CD4-positive, alpha-beta T cell treated with Interferon gamma for 1 hour (primary cell): ENCODE measurements around the gene PPP1R14D.

ENCODE experiments used
- DNase-seq: peaks from one replicate; pipeline ENCODE4 v3.0.0-alpha.2; 2020

The PPP1R14D gene

GRCh38 chr15:40815042-40815698, 13.3 kb downstream of the PPP1R14D start:
- no peak for DNase-seq

GRCh38 chr15:40812721-40813425, 15.6 kb downstream of the PPP1R14D start:
- no peak for DNase-seq

DNA sequence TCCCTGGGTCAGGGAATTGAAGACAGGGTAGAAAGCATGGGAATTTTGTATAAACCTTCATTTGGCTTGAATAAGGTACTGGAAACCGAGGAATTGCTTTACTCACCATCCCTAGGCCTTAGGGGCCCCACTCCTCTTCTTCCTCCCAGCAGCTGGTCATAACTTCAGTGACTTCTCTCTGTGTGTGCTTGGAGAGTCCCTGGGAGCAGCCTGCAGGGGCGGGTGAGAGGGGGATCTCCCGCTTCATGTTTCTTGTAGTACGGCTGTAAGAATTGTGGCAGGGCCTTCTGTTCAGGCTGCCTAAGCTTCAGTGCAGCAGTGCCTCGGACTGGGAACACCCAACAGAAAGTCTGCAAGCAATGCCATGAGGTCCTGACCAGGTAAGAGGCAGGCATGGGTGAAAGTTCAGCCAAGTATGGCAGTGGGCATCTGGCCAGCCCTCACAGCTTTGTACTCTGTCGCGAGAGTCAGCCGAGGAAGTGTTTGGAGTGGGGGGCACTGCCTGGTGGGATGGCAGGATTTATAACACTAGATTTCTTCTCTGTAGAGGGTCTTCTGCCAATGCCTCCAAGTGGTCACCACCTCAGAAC, 19.6 kb downstream of the PPP1R14D start:
- DNase-seq, result no peak

- DNase-seq, result no peak
These were observed 20.5 kb downstream of the PPP1R14D start for GRCh38 chr15:40807888-40808461.

GRCh38 chr15:40807028-40807887, 21.2 kb downstream of the PPP1R14D start, which contains the start of the genes DNAJC17 and ZFYVE19:
Gene DNAJC17, minus strand, starts transcription at chr15:40807473. Its CDS starts 27 bp downstream, at chr15:40807446.
Gene ZFYVE19, plus strand, starts transcription at chr15:40807089. Its CDS starts 501 bp downstream, at chr15:40807590.
- peak; percentile 94 for DNase-seq

DNA sequence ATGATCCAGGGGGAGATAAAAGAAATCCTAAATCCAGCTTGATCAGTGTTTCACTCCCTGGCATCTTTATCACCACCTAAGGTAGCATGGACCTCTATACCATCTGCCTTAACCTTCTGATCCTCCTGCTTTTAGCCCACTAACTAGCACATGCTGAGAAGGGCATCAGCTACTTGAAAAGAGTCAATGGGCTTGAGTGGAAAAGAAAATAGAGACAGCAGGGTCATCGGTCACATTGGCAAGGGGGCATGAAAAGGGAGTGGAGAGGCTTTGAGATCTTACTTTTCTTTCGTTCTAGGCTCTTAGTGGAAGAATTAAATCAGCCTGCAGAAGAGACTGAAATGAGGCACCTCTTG, 21.9 kb downstream of the PPP1R14D start:
- DNase-seq, result no peak

GRCh38 chr15:40803688-40804087, 24.8 kb downstream of the PPP1R14D start:
- DNase-seq, result no peak

GRCh38 chr15:40803076-40803475, 25.4 kb downstream of the PPP1R14D start:
- no peak for DNase-seq

GRCh38 chr15:40799523-40799922, 29.0 kb downstream of the PPP1R14D start:
- no peak for DNase-seq

DNA sequence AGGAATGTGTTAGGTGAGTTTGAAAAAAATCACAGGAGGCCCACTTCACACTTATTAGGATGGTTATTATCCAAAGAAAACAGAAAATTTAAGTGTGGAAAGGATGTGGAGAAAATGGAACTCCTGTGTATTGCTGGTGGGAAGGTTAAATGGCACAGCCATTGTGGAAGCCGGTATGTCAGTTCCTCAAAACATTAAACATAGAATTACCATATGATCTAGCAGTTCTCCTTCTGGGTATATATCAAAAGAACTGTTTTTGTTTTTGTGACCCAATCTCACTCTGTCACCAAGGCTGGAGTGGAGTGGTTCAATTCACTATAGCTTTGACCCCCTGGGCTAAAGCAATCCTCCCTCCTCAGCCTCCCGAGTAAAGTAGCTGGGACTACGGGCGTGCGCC, 32.0 kb downstream of the PPP1R14D start:
- no peak for DNase-seq

DNA sequence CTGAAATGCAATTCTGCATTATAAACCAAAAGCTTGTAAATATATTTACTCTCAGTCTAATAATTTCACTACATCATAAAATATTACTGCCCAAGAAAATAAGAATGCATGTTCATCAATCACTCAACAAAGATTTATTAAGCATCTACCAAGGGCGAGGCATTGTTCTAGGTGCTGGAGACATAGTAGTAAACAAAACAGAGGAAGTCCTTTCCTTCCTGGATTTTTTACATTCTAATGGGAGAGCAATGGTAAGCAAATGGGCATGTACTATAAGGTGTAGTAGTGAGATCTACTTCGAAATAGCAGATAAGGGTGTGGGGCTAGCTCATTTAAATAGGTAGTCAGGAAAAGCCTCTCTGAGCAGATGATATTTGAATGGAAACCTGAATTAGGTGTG, 32.5 kb downstream of the PPP1R14D start:
- DNase-seq, result no peak

DNA sequence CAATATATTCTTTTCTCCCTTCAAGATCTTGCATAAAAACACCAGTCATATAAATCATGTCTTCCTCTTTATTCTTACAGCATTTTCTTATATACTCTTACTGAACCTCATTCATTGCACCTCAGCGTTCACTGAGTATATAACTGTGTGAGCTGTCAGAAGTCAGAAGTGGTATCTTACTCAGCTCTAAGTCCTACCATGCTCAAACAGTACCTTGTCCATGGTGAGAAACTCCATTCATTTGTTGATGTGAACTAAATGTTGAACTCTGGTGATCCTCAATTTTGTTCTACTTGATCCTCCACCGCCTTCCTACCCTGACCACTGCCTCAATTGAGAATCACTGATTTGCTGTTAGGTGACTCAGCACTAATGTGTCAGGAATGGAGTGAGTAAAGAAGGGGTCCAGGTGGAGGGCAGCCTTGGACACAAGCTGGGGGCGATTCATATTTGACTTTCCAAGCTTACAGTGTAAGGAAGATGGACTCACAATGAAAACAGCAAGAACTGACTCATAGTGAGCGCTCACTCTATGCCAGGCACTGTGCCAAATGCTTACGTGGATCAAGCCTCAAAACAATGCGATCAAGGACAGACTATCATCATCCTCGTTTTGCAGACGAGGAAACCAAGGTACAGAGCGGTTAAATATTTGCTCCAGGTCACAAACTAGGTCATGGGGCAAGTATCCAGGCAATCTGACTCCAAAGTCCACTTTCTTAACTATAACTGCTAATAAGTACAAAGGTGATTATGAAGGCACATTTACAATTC, 35.1 kb downstream of the PPP1R14D start:
- no peak for DNase-seq

- DNase-seq, result no peak
These were observed 36.1 kb downstream of the PPP1R14D start for GRCh38 chr15:40792394-40792793.

DNA sequence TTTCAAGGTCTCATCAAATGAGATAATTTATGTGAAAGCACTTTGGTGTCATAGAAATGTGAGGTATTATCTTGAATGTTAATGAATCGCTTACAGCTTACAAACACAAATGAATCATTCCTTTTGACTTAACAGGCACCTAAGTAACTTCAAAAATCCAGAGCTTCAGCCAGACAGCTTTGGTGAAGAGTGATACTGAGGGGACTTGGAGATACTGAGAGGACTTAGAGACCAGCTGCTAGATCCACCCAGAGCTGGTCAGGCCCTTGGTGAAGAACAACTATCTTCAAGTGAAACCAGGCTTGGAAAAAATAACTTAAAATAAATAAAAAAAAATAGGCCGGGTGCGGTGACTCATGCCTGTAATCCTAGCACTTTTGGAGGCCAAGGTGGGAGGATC, 37.8 kb downstream of the PPP1R14D start:
- no peak for DNase-seq

DNA sequence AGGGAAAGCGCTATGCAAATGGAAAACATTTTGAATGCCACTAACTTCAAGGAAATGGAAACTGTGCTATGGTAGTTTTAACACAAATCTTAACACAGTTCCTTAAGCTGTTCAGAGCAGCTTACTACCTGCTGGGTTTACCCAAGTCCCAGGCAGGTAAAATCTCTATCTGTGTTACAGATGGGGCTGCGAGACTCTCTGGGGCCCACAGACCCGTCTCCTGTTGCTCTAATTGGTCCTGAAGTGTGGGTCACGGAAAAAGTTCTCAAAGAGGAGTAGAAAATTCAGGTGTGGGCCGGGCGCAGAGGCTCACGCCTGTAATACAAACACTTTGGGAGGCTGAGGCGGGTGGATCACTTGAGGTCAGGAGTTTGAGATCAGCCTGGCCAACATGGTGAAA, 38.5 kb downstream of the PPP1R14D start:
- DNase-seq, result no peak

DNA sequence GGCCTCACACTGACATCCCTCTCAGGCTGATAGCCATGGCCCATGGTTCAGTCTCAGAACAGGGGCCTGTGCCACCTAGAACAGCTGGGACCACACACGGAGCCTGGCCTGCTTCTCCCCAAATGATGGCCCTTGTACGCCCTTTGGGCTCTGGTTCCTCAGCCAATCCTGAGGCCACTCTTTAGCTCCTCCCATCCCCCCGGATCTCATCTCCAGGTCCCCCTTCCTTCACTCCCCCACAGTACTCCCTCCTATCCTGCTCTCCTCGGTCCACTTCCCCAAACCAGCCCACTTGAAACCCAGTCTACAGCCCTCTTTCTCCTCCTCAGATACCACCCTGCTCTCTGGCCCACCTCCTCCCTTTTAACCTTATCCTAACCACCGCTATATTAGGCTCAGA, 39.4 kb downstream of the PPP1R14D start:
- no peak for DNase-seq

DNA sequence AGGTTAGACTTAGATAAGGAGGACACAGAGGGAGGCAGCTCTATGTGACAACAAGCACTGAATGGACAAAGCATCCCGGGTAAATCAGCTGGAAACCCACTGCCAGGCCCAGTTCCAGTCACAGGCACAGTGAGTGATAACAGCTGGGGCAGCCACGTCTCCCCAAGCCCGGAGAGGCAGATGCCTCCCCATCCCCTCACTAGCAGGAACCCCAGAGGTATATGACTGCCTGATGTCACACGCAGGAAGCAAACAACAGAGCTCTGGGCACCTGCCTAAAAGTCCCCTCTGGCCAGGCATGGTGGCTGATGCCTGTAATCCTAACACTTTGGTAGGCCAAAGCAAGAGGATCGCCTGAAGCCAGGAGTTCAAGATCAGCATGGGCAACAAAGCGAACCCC, 40.5 kb downstream of the PPP1R14D start:
- no peak for DNase-seq

- no peak for DNase-seq
These were observed 41.1 kb downstream of the PPP1R14D start for GRCh38 chr15:40787344-40787841.

DNA sequence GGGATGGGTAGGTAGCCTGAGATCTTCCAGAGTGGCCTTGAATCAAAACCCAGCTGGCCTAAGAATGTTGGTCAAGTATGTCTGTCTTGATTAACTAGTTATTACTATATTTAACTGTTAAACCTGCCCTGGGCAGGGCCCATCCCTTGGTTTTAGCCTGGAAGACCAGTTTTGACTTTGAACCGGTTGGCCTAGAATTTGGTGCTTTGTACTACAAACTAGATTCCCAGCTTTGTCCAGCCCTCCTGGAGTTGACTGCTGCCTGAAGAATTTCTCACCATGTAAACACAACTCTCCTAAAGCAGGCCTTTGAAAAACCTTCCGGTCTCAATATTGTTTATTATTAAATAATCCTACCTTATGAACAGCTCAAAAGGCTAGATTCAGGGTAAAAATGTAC, 42.7 kb downstream of the PPP1R14D start:
- DNase-seq, result no peak

GRCh38 chr15:40785164-40785563, 43.3 kb downstream of the PPP1R14D start:
- no peak for DNase-seq

- peak; percentile 77 for DNase-seq
These were observed 45.8 kb downstream of the PPP1R14D start for GRCh38 chr15:40782609-40783227.
